Measurements from ENCODE around the gene EXOC6B. TPM values are rescaled to one million over a fixed set of nuclear protein-coding genes. Genes with fewer than 3 reads are reported as not detected.

EXOC6B gene
- total RNA-seq, 1 experiment from 2014 or later, result 33.7 TPM

GRCh38 chr2:72142570-72143440 lies 683.0 kb downstream of the EXOC6B start:
- Mint-ChIP-seq H3K4me3 (peak overlapping the region; percentile 49), H3K27me3 (ENCODE audit: low read depth) (peaks cover 88% of the 10 kb centered on the region), H3K4me1 (peaks cover 29% of the 10 kb centered on the region), H3K36me3 (no peaks in the 10 kb centered on the region), H3K9me3 (no peaks in the 10 kb centered on the region), H3K27ac (no peak overlapping the region)
- peak; percentile 5 for ATAC-seq
- CTCF ChIA-PET, result interaction anchor here (1.6 kb wide), 1 partner anchor 7 kb away, joined by 5 read pairs; no protein-coding TSS in a partner anchor
- POLR2A ChIA-PET, result no interaction called here
- DNase-seq (ENCODE audit: low spot score), result peak; percentile 57
- no peak for TF ChIP-seq PRDM15 (CRISPR knock-in tag; IDR thresholded peaks at IDR 0.05)
- no peak for TF ChIP-seq NFYB (CRISPR knock-in tag; conservative IDR thresholded peaks at IDR 0.05; ENCODE audit: low read depth)
- TF ChIP-seq USF2 (CRISPR knock-in tag; IDR thresholded peaks at IDR 0.05), result peak; percentile 67
- no peak for TF ChIP-seq JUN (CRISPR knock-in tag; IDR thresholded peaks at IDR 0.05)
- 0 out of 2 replicates have a peak, but pooled peaks have one; percentile 68 for TF ChIP-seq TP53 (CRISPR knock-in tag; IDR thresholded peaks at IDR 0.05)
- TF ChIP-seq MAX (CRISPR knock-in tag; IDR thresholded peaks at IDR 0.05), result peak; percentile 83
- TF ChIP-seq FOXK1 (CRISPR knock-in tag; IDR thresholded peaks at IDR 0.05), result peak; percentile 63; the same call in 1 of the 2 replicates
- TF ChIP-seq NR2C2 (CRISPR knock-in tag; IDR thresholded peaks at IDR 0.05), result no peak
- TF ChIP-seq AR (CRISPR knock-in tag; IDR thresholded peaks at IDR 0.05), result no peak
- TF ChIP-seq OVOL2 (CRISPR knock-in tag; IDR thresholded peaks at IDR 0.05; ENCODE audit: borderline replicate concordance), result no peak
- TF ChIP-seq TEAD1 (CRISPR knock-in tag; IDR thresholded peaks at IDR 0.05), result peak; percentile 32; the same call in 1 of the 2 replicates
- no peak for TF ChIP-seq E2F1 (CRISPR knock-in tag; IDR thresholded peaks at IDR 0.05)
- peak; percentile 49; the same call in 1 of the 2 replicates for TF ChIP-seq FOXP1 (CRISPR knock-in tag; IDR thresholded peaks at IDR 0.05; ENCODE audit: borderline replicate concordance)
- TF ChIP-seq USF1 (CRISPR knock-in tag; IDR thresholded peaks at IDR 0.05), result peak; percentile 65; the same call in 1 of the 2 replicates
- TF ChIP-seq E2F5 (CRISPR knock-in tag; IDR thresholded peaks at IDR 0.05), result no peak
- TF ChIP-seq EMX1 (CRISPR knock-in tag; IDR thresholded peaks at IDR 0.05), result no peak
- no peak for TF ChIP-seq ZNF121 (CRISPR knock-in tag; IDR thresholded peaks at IDR 0.05)
- no peak; the same call in none of the 2 replicates for TF ChIP-seq FOXP4 (CRISPR knock-in tag; IDR thresholded peaks at IDR 0.05)
- TF ChIP-seq FOXJ3 (CRISPR knock-in tag; IDR thresholded peaks at IDR 0.05; ENCODE audit: borderline replicate concordance), result no peak
- no peak for TF ChIP-seq RORB (CRISPR knock-in tag; IDR thresholded peaks at IDR 0.05)
- TF ChIP-seq RELA (CRISPR knock-in tag; IDR thresholded peaks at IDR 0.05; ENCODE audit: borderline replicate concordance), result no peak
- no peak for TF ChIP-seq GRHL2 (CRISPR knock-in tag; IDR thresholded peaks at IDR 0.05; ENCODE audit: insufficient replicate concordance, severe bottlenecking)
- no peak for TF ChIP-seq CDX4 (CRISPR knock-in tag; IDR thresholded peaks at IDR 0.05; ENCODE audit: borderline replicate concordance)
